Measurements from ENCODE around the gene FSHR. TPM values are rescaled to one million over a fixed set of nuclear protein-coding genes. Genes with fewer than 3 reads are reported as not detected.

The FSHR gene
- polyA plus RNA-seq, 1 donor = not detected

GRCh38 chr2:49032126-49032525, 122.2 kb downstream of the FSHR start:
- no peak for DNase-seq

- DNase-seq = no peak
These were observed 124.9 kb downstream of the FSHR start for GRCh38 chr2:49029406-49029805.

- no peak for DNase-seq
These were observed 126.2 kb downstream of the FSHR start for GRCh38 chr2:49028101-49028500.

- DNase-seq = no peak
These were observed 127.6 kb downstream of the FSHR start for GRCh38 chr2:49026706-49027105.

- no peak for DNase-seq
These were observed 133.0 kb downstream of the FSHR start for GRCh38 chr2:49021271-49021670.

- no peak for DNase-seq
These were observed 149.1 kb downstream of the FSHR start for GRCh38 chr2:49005261-49005660.

GRCh38 chr2:49004036-49004626, 150.2 kb downstream of the FSHR start:
- no peak for DNase-seq

GRCh38 chr2:49003201-49003600, 151.1 kb downstream of the FSHR start:
- no peak for DNase-seq

- no peak for DNase-seq
These were observed 151.6 kb downstream of the FSHR start for GRCh38 chr2:49002750-49003149.

GRCh38 chr2:49000695-49001094, 153.6 kb downstream of the FSHR start:
- DNase-seq = no peak

- no peak for DNase-seq
These were observed 155.9 kb downstream of the FSHR start for GRCh38 chr2:48998449-48998848.

- DNase-seq = no peak
These were observed 160.7 kb downstream of the FSHR start for GRCh38 chr2:48993576-48993975.

GRCh38 chr2:48991415-48992131, 162.7 kb downstream of the FSHR start:
- no peak for DNase-seq

- DNase-seq = no peak
These were observed 169.4 kb downstream of the FSHR start for GRCh38 chr2:48984922-48985321.

GRCh38 chr2:48983551-48983950, 170.8 kb downstream of the FSHR start:
- no peak for DNase-seq

GRCh38 chr2:48982887-48983435, 171.4 kb downstream of the FSHR start:
- no peak for DNase-seq

GRCh38 chr2:48980846-48981245, 173.5 kb downstream of the FSHR start:
- DNase-seq = no peak

GRCh38 chr2:48979691-48980090, 174.6 kb downstream of the FSHR start:
- no peak for DNase-seq

GRCh38 chr2:48978131-48978530, 176.2 kb downstream of the FSHR start:
- no peak for DNase-seq

GRCh38 chr2:48971801-48972200, 182.5 kb downstream of the FSHR start:
- DNase-seq = no peak

GRCh38 chr2:48968011-48968410, 186.3 kb downstream of the FSHR start:
- DNase-seq = no peak

GRCh38 chr2:48965204-48965603, 189.1 kb downstream of the FSHR start:
- DNase-seq = no peak

GRCh38 chr2:48961009-48961408, 193.3 kb downstream of the FSHR start:
- DNase-seq = no peak

GRCh38 chr2:48954935-48955334, 199.4 kb downstream of the FSHR start:
- no peak for DNase-seq

Data from left kidney (tissue), 2 donors.